ENCODE measurements around the gene CCL8.

GRCh38 chr17:34356194-34356593 is 37.0 kb downstream of the CCL8 start, which contains the start of gene CCL13:
- no peak for TF ChIP-seq POLR2A (IDR thresholded peaks at IDR 0.05; ENCODE audit: low read length)
- TF ChIP-seq GATA1 (IDR thresholded peaks at IDR 0.05; ENCODE audit: low read depth, low read length), result no peak
